ENCODE measurements around the gene EXOC1.

Gene EXOC1

DNA sequence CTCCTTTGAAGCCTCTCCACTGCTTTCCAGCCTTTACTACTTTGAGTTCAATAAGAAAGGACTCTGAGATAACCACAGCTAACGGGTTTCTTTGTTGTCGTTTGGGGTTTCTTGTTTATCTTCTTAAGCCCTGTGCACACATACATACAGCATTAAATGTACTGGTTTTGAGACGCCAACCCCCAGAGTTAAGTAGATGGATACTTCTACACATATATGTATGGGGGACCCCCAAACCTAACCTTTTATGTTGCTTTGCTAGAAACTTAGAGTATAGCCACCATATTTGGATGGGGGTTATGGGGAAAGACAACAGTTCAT lies 96.0 kb downstream of the EXOC1 start:
- no peak for DNase-seq (ENCODE audit: low read depth)

GRCh38 chr4:55951191-55951922 lies 97.9 kb downstream of the EXOC1 start:
- DNase-seq (ENCODE audit: low read depth) = no peak

All from T-helper 22 cell (primary cell).